Stimulated activated CD8-positive, alpha-beta memory T cell treated with anti-CD3 and anti-CD28 coated beads, Interleukin-7, amount 100 ng/mL, for 1 hour (primary cell): ENCODE measurements around the gene MYL11.
"Not testable (repeated sequence)": the region's sequence is repeated elsewhere in the genome, so short reads cannot be mapped to it uniquely, and the experiment has no call there.

ENCODE experiments used
- DNase-seq, 2 donors: peaks; one replicate each; pipeline ENCODE4 v3.0.0-alpha.2; 2020; ENCODE audit warnings: low read depth in 2 of 2

Gene MYL11

DNA sequence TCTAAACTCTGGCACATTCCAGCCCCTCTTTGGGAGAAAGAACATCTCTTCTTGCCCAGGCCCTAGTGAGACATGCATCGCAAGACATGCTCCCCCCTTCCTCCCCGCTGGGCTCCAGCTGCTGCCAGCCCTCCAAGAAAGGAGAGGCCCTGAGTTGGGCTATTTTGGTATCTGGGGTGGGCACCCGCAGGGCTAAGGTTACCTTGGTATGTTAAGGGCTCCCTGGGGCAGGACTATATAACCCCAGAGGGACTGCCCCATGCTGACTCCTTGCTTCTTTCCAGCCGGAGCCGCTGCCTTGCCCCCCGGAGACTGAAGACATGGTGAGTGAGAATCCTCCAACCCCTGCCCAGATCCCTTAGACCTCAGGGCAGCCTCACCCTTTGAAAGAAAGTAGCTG is at the start of gene MYL11:
MYL11 (plus strand) TSS at position 265 of the 400 bp plus-strand sequence; CDS start at position 321, 56 bp downstream.
- no peak for DNase-seq

DNA sequence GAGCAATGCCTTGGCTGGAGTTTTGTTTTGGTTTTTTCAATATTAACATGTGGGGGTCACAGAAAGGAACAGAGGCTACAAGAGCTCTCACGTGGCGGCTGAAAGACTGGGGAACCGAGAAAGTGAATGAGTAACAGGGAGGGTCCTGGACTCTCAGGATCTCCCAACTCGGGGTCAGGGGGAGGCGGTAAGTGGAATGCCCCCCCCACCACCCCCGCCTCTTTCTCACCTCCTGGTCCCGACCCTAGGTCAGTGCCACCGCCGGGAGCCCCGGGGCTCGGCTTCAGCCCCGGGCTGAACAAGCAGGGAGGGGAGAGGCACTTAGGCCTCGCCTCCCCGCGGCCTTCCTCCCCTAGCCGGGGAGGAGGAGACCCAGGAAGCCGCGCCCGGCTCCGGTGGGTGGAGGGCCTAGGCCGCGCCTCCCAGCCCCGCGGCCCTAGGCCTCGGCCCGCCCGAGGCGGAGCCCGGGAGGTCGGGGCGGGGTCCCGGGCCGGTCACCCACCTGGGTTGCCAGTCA is 40.1 kb upstream of the MYL11 start:
- peak; percentile 63 to 68 for DNase-seq

GRCh38 chr16:30335028-30335597 is 39.5 kb upstream of the MYL11 start:
- DNase-seq, result peak; percentile 58 to 60

DNA sequence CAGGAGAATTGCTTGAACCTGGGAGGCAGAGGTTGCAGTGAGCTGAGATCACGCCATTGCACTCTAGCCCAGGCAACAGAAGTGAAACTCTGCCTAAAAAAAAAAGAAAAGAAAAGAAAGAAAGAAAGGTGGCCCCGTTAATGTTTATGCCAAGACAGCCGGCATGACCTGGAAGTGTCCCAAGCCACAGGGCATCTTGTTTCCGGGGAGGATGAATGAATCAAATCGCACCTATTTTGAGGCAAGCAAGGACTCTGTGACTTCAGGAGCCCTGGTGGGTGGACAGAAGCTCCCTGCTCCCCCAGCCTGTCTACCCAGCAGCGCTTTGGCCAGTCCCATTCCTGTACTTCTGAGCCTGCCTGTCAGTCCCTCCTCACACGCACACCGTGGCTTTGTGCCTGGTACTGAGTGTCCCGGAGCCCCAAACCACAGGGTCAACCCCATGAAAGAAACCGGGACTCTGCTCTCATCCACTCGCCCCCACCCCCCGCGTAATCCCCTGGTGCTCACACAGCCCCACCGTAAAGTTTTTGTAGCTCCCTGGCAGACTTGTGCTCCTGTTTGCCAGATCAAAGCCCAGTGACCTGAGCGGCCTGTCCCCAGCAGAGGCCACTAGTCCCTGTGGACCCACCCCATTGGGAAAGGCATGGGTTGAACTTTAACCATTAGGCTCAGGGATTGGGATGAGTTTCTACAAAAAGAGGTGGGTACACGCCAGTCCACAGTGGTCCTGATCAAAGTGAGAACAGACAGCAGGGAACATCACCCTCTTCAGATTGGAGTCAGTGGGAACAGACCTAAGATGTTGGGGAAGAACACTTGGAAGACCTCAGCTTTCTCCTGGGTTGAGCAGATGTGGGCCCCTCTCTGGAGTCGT is 38.8 kb upstream of the MYL11 start:
- no peak for DNase-seq

GRCh38 chr16:30337964-30338357 is 36.6 kb upstream of the MYL11 start:
- not testable (repeated sequence) for DNase-seq

GRCh38 chr16:30338715-30339114 is 35.9 kb upstream of the MYL11 start:
- DNase-seq, result not testable (repeated sequence)

DNA sequence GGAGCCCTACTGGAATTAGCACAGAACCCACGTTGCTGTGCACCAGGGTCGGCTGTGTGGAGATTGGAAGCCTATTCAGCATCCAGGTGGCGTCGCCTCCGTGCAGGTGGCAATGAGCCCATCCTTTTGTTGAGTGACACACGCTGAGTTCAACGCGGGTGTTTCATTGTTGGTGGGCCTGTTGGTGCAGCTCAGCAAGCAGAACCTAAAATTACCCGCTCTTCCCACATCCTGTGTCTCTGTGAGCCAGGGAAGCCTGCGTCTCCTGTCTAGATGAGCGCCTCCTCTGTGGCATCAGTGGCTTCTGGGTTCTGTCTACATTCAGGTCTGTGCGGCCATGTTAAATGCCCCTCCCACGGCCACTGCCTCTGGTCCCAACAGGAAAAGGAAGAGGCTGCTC is 34.0 kb upstream of the MYL11 start:
- DNase-seq, result no peak

DNA sequence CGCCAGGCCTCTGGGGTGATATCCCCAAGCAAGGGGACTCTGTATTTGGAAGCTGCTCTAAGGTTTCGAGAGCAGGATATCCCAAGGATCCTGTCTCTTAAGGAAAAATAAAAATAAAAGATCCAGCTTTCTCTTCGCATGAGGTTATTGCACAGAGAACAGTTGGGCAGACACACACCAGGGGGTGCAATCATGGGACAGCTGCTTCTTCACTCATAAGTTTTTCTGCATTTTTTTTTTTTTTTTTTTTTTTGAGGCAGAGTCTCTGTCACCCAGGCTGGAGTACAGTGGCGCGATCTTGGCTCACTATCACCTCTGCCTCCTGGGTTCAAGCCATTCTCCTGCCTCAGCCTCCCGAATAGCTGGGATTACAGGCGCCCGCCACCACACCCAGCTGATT is 32.6 kb upstream of the MYL11 start:
- DNase-seq, result not testable (repeated sequence)

- DNase-seq, result no peak
These were observed 31.7 kb upstream of the MYL11 start for GRCh38 chr16:30342751-30343490.

- not testable (repeated sequence) for DNase-seq
These were observed 31.1 kb upstream of the MYL11 start for GRCh38 chr16:30343491-30343820.

DNA sequence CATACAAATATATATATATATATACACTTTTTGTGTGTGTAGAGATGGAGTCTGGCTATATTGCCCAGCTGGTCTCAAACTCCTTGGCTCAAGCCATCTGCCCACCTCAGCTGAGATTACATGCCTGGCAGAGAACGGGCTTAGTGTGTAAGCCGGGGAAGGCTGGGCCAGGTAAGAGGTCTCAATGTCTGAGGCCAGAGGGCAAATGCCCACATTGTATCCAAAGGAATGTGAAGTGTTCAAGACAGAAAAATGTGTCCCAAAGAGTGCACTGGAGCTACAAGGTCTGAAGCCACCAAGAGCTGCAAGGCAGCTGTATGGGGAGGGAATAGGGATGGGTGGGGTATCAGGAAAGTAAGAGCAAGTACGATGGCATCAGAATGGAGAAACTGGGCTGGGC is 28.3 kb upstream of the MYL11 start:
- no peak for DNase-seq

DNA sequence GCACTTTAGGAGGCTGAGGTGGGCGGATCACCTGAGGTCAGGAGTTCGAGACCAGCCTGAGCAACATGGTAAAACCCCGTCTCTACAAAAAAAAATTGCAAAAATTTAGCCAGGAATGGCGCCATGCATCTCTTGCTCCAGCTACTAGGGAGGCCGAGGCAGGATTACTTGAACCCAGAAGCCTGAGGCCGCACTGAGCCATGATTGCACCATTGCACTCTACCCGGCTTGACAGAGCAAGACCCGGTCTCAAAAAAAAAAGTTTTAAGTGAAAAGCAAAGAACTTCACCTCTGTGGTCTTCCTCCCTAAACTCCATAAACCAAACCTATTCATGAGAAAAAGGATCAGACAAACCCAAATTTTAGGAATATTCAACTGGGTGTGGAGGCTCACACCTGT is 26.5 kb upstream of the MYL11 start:
- no peak for DNase-seq

DNA sequence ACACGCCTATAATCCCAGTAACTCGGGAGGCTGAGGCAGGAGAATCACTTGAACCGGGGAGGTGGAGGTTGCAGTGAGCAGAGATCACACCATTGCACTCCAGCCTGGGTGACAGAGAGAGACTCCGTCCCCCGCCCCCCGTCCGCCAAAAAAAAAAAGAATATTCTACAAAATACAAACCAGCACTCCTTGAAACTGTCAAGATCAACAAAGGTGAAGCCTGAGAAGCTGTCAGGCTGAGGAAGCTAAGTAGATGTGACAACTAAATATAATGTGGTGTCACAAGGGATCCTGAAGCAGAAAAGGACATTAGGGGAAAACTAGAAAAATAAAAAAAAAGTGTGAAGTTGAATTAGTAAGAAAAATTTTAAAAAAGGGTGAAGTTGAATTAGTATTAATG is 25.7 kb upstream of the MYL11 start:
- no peak for DNase-seq

- no peak for DNase-seq
These were observed 24.9 kb upstream of the MYL11 start for GRCh38 chr16:30349675-30350074.

DNA sequence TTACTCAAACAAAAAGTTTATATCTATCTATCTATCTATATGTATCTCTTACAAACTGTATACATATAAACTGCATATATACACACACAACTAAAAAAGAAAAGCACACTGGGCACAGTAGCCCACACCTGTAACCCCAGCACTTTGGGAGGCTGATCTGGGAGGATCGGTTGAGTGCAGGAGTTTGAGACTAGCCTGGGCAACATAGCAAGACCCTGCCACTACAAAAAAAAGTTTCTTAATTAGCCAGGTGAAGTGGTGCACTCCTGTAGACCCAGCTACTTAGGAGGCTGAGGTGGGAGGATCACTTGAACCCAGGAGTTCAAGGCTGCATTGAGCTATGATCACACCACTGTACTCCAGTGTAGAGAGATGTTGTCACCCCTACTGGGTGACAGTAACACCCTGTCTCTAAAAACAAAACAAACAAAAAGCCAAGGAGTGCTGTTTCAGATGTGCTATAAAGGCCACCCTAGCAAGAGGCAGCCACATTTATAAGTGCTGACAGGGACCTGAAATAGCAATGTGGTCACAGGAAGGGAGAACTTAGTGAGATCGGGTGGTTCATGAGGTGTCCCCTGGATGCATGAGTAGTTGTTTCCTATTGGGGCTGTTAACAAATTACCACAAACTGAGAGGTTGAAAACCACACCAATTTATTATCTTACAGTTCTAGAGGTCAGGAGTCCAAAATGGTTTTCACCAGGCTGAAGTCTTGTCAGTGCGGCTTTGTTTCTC is 24.3 kb upstream of the MYL11 start:
- no peak for DNase-seq

GRCh38 chr16:30351001-30351441 is 23.6 kb upstream of the MYL11 start:
- DNase-seq, result no peak

- no peak for DNase-seq
These were observed 22.8 kb upstream of the MYL11 start for GRCh38 chr16:30351586-30352419.

DNA sequence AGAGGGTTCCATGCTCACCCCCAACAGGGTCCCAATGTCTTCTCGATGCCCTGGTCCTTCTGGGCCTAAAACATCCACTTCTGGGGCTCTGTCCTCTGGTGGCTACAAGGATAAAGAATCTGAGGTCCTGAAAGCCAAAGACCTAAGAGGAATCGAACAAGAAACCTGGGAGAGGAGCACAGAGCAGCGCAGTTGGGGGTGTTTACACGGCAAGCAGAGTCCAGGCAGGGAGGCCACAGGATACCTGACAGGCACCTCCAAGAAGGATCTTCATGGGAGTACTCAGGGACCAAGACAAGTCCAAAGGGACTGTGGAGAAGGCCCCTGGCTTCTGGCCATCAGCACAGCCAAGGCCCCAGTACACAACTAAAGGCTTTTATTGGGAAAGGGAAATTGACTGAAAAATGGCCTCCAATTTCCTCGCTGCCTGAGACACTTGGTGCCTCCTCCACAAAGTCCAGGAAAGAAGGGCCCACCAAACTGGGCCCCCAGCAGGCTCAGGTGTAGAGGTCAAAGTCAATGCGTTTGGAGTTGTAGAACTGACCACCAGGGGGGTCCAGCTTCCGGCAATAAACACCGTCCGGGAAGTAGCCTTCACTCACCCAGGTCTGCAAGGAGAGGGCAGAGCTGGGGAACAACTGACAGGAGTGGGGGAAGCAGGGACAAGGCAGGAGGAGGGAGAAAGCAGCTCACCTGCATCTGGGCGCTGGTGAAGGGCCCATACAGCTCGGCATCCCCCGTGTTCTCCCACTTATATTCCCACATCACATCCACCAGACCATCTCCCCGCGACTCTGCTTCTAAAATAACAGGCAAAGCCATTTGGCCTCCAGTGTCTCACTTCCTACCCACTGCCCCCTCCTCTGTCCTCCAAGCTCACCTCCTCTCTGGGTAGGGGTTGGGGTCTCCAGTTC is 21.9 kb upstream of the MYL11 start:
- no peak for DNase-seq

DNA sequence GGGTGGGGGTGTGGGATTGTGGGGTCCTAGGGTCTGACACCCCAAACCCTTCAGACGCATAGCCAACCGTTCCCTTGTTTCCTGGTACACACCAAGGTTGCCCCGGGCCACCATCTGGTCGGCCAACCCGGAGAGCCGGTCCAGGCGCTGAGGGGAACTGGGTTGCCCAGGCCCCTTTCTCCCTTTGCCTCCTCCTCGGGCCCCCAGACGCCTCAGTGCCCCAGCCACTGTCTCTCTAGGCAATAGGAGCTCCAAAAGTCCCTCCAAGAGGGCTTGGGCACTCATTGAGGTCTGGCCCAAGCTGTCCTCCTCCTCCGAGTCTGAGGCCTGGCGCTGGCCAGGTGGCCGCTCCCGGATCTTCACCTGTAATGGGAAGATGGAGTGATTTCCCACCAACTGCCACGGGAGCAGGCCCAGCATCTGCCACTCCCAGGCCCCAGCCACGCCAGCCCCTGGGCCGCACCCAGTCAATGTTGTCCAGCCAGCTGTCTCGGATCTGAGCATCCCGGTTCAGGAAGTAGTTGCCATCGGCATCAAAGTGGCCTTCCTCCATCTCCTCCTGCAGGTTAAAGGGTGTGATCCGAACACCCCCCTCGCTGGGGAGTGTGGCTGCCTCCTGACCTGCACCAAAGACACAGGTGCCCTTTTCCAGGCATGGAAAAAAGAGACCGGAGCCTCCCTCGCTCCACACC is 21.0 kb upstream of the MYL11 start:
- DNase-seq, result no peak
